Neural cell (in vitro differentiated cells): ENCODE results near the gene UIMC1. TPM values are rescaled to one million over a fixed set of nuclear protein-coding genes. Genes with fewer than 3 reads are reported as not detected.

Experiments used
- H2AFZ ChIP-seq: fragments of 200-600, 300-800 bp; sonication (generic), shearing (Covaris generic); 2 replicates; pipeline ENCODE4 v1.6.0; 2014; ENCODE audit warnings: low read depth, mild to moderate bottlenecking, antibody characterized with exemption, low read length, moderate library complexity
- H3F3A ChIP-seq: fragments of 200-600 bp; shearing (Covaris generic); 2 replicates; pipeline ENCODE4 v1.6.1; 2016; ENCODE audit warnings: mild to moderate bottlenecking, moderate library complexity, mixed read lengths, antibody characterized with exemption, low read length; ENCODE audit not compliant: insufficient read depth, poor library complexity, severe bottlenecking
- H3K27ac ChIP-seq: fragments of 200-600, 300-800 bp; sonication (generic), shearing (Covaris generic); 2 replicates; pipeline ENCODE4 v1.5.1; 2014; ENCODE audit warnings: mild to moderate bottlenecking, low read length, moderate library complexity
- H3K27me3 ChIP-seq: fragments of 300-800, 200-600 bp; sonication (generic), shearing (Covaris generic); 2 replicates; pipeline ENCODE4 v1.6.0; 2014; ENCODE audit warnings: mild to moderate bottlenecking, low read depth, low read length, moderate library complexity; ENCODE audit not compliant: insufficient read depth
- H3K36me3 ChIP-seq: fragments of 300-800, 200-600 bp; sonication (generic), shearing (Covaris generic); 2 replicates; pipeline ENCODE4 v1.5.1; 2014; ENCODE audit warnings: mild to moderate bottlenecking, antibody characterized with exemption, low read length, moderate library complexity; ENCODE audit not compliant: insufficient read depth
- H3K4me2 ChIP-seq: fragments of 300-800, 200-600 bp; sonication (generic), shearing (Covaris generic); 2 replicates; pipeline ENCODE4 v1.6.0; 2014; ENCODE audit warnings: mild to moderate bottlenecking, low read length
- H3K4me3 ChIP-seq: fragments of 300-800, 200-600 bp; sonication (generic), shearing (Covaris generic); 2 replicates; pipeline ENCODE4 v1.5.1; 2014; ENCODE audit warnings: mild to moderate bottlenecking, low read length, moderate library complexity
- H3K79me2 ChIP-seq: fragments of 200-600 bp; shearing (Covaris generic); replicated peaks from 2 replicates; pipeline ENCODE4 v1.6.0; 2014; ENCODE audit warnings: mild to moderate bottlenecking, low read length, moderate library complexity; ENCODE audit not compliant: insufficient read depth
- H3K9ac ChIP-seq: fragments of 300-800, 200-600 bp; sonication (generic), shearing (Covaris generic); 2 replicates; pipeline ENCODE4 v1.6.1; 2016; ENCODE audit warnings: mild to moderate bottlenecking, low read length, mixed read lengths
- H3K9me2 ChIP-seq: fragments of 200-600 bp; shearing (Covaris generic); 2 replicates; pipeline ENCODE4 v1.6.1; 2016; ENCODE audit warnings: mild to moderate bottlenecking, low read length, mixed read lengths; ENCODE audit not compliant: insufficient read depth
- H3K9me3 ChIP-seq: fragments of 200-600, 300-800 bp; sonication (generic), shearing (Covaris generic); 2 replicates; pipeline ENCODE4 v1.6.1; 2016; ENCODE audit warnings: mild to moderate bottlenecking, mixed run types, low read length, moderate library complexity, mixed read lengths
- H4K20me1 ChIP-seq: fragments of 200-600 bp; shearing (Covaris generic); 2 replicates; pipeline ENCODE4 v1.6.1; 2016; ENCODE audit warnings: mild to moderate bottlenecking, mixed run types; ENCODE audit not compliant: insufficient read depth
- EP300 ChIP-seq: fragments of 450-650 bp; conservative IDR thresholded peaks from 2 replicates; pipeline ENCODE4 v1.6.1; 2014; ENCODE audit warnings: antibody characterized with exemption, mild to moderate bottlenecking, moderate library complexity; ENCODE audit not compliant: poor library complexity, severe bottlenecking
- EZH2 ChIP-seq: fragments of 200-600, 300-800 bp; shearing (Covaris generic), sonication (generic); IDR thresholded peaks from 2 replicates; pipeline ENCODE4 v1.6.1; 2014; ENCODE audit warnings: antibody characterized with exemption, low read length, borderline replicate concordance, mild to moderate bottlenecking; ENCODE audit not compliant: insufficient read depth, poor library complexity, severe bottlenecking
- MXI1 ChIP-seq: fragments of 450-650 bp; conservative IDR thresholded peaks from 2 replicates; pipeline ENCODE4 v1.6.1; 2014; ENCODE audit warnings: antibody characterized with exemption, mild to moderate bottlenecking; ENCODE audit not compliant: poor library complexity, severe bottlenecking
- POLR2AphosphoS5 ChIP-seq: IDR thresholded peaks from 2 replicates; pipeline ENCODE4 v1.6.1; 2012
- RAD21 ChIP-seq: fragments of 450-650 bp; conservative IDR thresholded peaks from 2 replicates; pipeline ENCODE4 v1.6.1; 2014; ENCODE audit warnings: antibody characterized with exemption, mild to moderate bottlenecking, moderate library complexity
- SMC3 ChIP-seq: fragments of 450-650 bp; conservative IDR thresholded peaks from 2 replicates; pipeline ENCODE4 v1.6.1; 2014; ENCODE audit warnings: antibody characterized with exemption, mild to moderate bottlenecking, moderate library complexity; ENCODE audit not compliant: poor library complexity
- TAF1 ChIP-seq: IDR thresholded peaks from 2 replicates; pipeline ENCODE4 v1.6.1; 2012; ENCODE audit warnings: low read depth
- polyA plus RNA-seq: library from polyadenylated mRNA; depleted of rRNA; stranded (reverse); fragments of >200 nt; gene quantifications from 2 replicates; pipeline ENCODE4 v1.2.3, GENCODE V29; 2014
- TF ChIP-seq, protein P1 (sequence below): IDR thresholded peaks from 2 replicates; pipeline ENCODE4 v1.6.1; 2012; ENCODE audit warnings: borderline replicate concordance
- TF ChIP-seq, protein P2 (sequence below): fragments of 450-650 bp; IDR thresholded peaks from 2 replicates; pipeline ENCODE4 v1.5.1; 2014; ENCODE audit warnings: antibody characterized with exemption, mild to moderate bottlenecking, moderate library complexity; ENCODE audit not compliant: poor library complexity, severe bottlenecking

UIMC1 gene
- polyA plus RNA-seq, 1 donor from 2014 or later: 74.0 TPM

DNA sequence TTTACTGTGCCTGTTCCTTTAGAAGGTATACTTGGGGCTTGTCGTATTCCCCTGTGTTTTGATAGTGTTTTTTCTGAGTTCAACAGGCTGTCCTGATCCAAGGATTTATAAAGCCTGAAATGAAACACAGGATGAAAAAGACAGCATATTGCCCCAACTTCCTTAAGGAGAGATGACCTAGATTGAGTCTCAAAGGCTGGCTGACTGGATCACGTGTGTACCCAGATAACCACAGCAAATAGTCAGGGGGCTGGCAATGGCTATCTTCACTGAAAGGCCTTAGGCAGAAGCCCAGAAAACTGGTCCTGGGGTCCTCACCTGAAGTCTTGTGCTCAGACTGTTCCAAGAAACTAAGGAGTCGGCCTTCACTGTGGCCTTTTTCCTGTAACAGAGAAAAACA, 99.8 kb downstream of the UIMC1 start:
- no peaks in the 10 kb centered on the region for H3K79me2 ChIP-seq
- no peaks in the 10 kb centered on the region for H3K9me2 ChIP-seq
- no peak overlapping the region for H3K4me2 ChIP-seq
- H3K4me3 ChIP-seq: no peak overlapping the region
- peaks cover 7% of the 10 kb centered on the region for H3K36me3 ChIP-seq
- H2AFZ ChIP-seq: no peak overlapping the region
- TF ChIP-seq, protein P1, sequence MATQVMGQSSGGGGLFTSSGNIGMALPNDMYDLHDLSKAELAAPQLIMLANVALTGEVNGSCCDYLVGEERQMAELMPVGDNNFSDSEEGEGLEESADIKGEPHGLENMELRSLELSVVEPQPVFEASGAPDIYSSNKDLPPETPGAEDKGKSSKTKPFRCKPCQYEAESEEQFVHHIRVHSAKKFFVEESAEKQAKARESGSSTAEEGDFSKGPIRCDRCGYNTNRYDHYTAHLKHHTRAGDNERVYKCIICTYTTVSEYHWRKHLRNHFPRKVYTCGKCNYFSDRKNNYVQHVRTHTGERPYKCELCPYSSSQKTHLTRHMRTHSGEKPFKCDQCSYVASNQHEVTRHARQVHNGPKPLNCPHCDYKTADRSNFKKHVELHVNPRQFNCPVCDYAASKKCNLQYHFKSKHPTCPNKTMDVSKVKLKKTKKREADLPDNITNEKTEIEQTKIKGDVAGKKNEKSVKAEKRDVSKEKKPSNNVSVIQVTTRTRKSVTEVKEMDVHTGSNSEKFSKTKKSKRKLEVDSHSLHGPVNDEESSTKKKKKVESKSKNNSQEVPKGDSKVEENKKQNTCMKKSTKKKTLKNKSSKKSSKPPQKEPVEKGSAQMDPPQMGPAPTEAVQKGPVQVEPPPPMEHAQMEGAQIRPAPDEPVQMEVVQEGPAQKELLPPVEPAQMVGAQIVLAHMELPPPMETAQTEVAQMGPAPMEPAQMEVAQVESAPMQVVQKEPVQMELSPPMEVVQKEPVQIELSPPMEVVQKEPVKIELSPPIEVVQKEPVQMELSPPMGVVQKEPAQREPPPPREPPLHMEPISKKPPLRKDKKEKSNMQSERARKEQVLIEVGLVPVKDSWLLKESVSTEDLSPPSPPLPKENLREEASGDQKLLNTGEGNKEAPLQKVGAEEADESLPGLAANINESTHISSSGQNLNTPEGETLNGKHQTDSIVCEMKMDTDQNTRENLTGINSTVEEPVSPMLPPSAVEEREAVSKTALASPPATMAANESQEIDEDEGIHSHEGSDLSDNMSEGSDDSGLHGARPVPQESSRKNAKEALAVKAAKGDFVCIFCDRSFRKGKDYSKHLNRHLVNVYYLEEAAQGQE: no peak
- no peaks in the 10 kb centered on the region for H4K20me1 ChIP-seq
- H3F3A ChIP-seq: no peaks in the 10 kb centered on the region
- H3K9ac ChIP-seq: no peak overlapping the region
- no peaks in the 10 kb centered on the region for H3K27me3 ChIP-seq
- H3K27ac ChIP-seq: peak overlapping the region; percentile 2
- H3K9me3 ChIP-seq: no peaks in the 10 kb centered on the region

DNA sequence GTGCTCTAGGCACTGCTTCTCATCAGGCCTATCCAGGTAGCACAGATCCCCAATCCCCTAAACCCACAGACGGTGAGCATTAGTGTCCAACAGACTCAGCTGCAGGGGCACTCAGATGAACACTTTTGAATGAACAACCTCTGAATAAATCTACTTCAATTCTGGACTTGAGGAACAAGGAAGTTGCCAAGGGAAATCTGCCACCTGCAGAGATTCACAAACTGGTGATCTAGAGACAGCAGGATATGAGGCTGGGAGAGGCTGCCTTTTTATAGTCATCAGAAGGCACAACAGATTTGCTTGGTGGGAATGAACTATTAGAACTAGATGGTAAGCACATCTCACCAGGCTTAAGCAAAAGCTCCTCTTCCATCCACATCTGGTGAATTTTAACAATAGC, 100.5 kb downstream of the UIMC1 start:
- H4K20me1 ChIP-seq: no peaks in the 10 kb centered on the region
- no peak for TF ChIP-seq POLR2AphosphoS5
- TF ChIP-seq SMC3: no peak
- H3K79me2 ChIP-seq: no peaks in the 10 kb centered on the region
- H2AFZ ChIP-seq: no peak overlapping the region
- H3F3A ChIP-seq: no peaks in the 10 kb centered on the region
- no peak overlapping the region for H3K4me2 ChIP-seq
- H3K9ac ChIP-seq: no peak overlapping the region
- H3K27ac ChIP-seq: peak overlapping the region; percentile 2
- H3K36me3 ChIP-seq: peaks cover 7% of the 10 kb centered on the region
- no peaks in the 10 kb centered on the region for H3K27me3 ChIP-seq
- H3K9me2 ChIP-seq: no peaks in the 10 kb centered on the region
- H3K4me3 ChIP-seq: no peak overlapping the region
- no peaks in the 10 kb centered on the region for H3K9me3 ChIP-seq

DNA sequence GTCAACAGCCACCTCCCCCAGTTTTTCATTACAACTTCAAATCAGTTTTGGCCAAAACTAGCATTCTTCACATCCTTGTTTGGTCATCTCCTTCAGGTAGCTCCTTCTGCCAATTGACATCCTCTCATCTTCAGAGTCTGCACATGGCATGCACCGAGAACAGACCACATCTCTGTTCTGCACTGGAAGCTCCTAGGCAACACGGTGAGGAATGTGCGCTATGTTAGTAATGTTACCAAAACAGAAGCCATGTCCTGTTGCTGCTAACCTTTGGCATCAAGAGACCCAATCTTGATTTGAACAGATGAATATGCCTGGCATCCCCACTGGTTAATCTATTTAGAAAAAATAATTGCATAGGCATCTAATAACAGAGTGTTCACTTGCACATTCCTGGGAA, 102.3 kb downstream of the UIMC1 start:
- no peak overlapping the region for H3K4me2 ChIP-seq
- no peak overlapping the region for H3K9ac ChIP-seq
- no peaks in the 10 kb centered on the region for H3K27me3 ChIP-seq
- peaks cover 7% of the 10 kb centered on the region for H3K36me3 ChIP-seq
- no peak overlapping the region for H2AFZ ChIP-seq
- H3K79me2 ChIP-seq: no peaks in the 10 kb centered on the region
- H4K20me1 ChIP-seq: no peaks in the 10 kb centered on the region
- no peak overlapping the region for H3K4me3 ChIP-seq
- no peaks in the 10 kb centered on the region for H3K9me3 ChIP-seq
- no peaks in the 10 kb centered on the region for H3F3A ChIP-seq
- H3K27ac ChIP-seq: no peak overlapping the region
- TF ChIP-seq POLR2AphosphoS5 (no peak), EZH2 (no peak), TAF1 (no peak), MXI1 (no peak), EP300 (no peak), SMC3 (no peak), RAD21 (no peak)
- TF ChIP-seq, protein P1: no peak
- TF ChIP-seq, protein P2, sequence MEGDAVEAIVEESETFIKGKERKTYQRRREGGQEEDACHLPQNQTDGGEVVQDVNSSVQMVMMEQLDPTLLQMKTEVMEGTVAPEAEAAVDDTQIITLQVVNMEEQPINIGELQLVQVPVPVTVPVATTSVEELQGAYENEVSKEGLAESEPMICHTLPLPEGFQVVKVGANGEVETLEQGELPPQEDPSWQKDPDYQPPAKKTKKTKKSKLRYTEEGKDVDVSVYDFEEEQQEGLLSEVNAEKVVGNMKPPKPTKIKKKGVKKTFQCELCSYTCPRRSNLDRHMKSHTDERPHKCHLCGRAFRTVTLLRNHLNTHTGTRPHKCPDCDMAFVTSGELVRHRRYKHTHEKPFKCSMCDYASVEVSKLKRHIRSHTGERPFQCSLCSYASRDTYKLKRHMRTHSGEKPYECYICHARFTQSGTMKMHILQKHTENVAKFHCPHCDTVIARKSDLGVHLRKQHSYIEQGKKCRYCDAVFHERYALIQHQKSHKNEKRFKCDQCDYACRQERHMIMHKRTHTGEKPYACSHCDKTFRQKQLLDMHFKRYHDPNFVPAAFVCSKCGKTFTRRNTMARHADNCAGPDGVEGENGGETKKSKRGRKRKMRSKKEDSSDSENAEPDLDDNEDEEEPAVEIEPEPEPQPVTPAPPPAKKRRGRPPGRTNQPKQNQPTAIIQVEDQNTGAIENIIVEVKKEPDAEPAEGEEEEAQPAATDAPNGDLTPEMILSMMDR: no peak
- H3K9me2 ChIP-seq: no peaks in the 10 kb centered on the region
